H1 (cell line): ENCODE measurements around the gene EDEM2. TPM values are rescaled to one million over a fixed set of nuclear protein-coding genes. Genes with fewer than 3 reads are reported as not detected.

Source experiments
- CHD2 ChIP-seq: IDR thresholded peaks from 2 replicates; pipeline ENCODE4 v1.6.1; 2012; ENCODE audit warnings: low read length, improper control_type of control experiment
- polyA plus RNA-seq, 7 experiments: library from polyadenylated mRNA; depleted of rRNA in 3 of 7; stranded (reverse) in 5 of 7; unstranded in 2 of 7; fragments of >200 nt in 5 of 7; fragments of 200-250 nt in 2 of 7; gene quantifications; 1 replicate in 5 of 7; 2 replicates in 1 of 7; 4 replicates in 1 of 7; pipeline versions ENCODE4 v1.2.1 to v1.2.3, GENCODE V29; 2011 to 2013; ENCODE audit warnings: missing spikeins in 2 of 7, mixed read lengths in 2 of 7
- total RNA-seq: library from RNA; stranded (reverse); fragmentation: NEBNext Ultra II Directional; extraction: Animal tissue kit (Norgen Biotek cat#: 25700); gene quantifications from 2 replicates; pipeline ENCODE4 v1.2.1, GENCODE V29; 2021

The EDEM2 gene
- total and polyA plus RNA-seq, 2 of the 8 experiments (the other 6 are each of a cell fraction or from before 2014, with no cell fraction given), result 15.2 to 19.6 TPM

GRCh38 chr20:35145141-35145564 lies 2.0 kb downstream of the EDEM2 start (continued):
- no peak for TF ChIP-seq CHD2
- TF ChIP-seq, all 59 proteins: peak for 4
